DND-41 (cell line): ENCODE results near the gene ANK3.
"Not testable (repeated sequence)": the region's sequence is repeated elsewhere in the genome, so short reads cannot be mapped to it uniquely, and the experiment has no call there.

ENCODE experiments used
- CTCF ChIP-seq: IDR thresholded peaks from 2 replicates; pipeline ENCODE4 v1.5.1; 2012; ENCODE audit warnings: borderline replicate concordance, low read length, moderate library complexity, mild to moderate bottlenecking; ENCODE audit not compliant: poor library complexity, severe bottlenecking; ENCODE audit errors: extremely low read depth
- EZH2 ChIP-seq: IDR thresholded peaks from 3 replicates; pipeline ENCODE4 v1.6.1; 2012; ENCODE audit warnings: borderline replicate concordance, low read depth, mild to moderate bottlenecking, moderate library complexity, low read length, inconsistent platforms; ENCODE audit not compliant: severe bottlenecking

DNA sequence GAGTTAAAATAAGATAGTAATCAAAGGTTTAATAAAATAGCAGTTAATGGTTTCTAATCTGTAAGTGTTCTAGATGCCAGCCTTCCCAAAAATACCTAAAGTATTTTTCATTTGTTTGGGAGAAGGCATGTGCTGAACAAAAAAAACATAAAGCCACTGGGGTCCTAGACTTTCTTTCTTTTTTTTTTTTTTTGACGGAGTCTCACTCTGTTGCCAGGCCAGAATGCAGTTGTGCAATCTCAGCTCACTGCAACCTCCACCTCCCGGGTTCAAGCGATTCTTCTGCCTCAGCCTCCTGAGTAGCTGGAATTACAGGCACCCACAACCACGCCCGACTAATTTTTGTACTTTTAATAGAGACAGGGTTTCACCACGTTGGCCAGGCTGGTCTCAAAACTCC lies 97.1 kb downstream of the ANK3 start:
- TF ChIP-seq CTCF, EZH2: not testable (repeated sequence)
